Type B pancreatic cell (in vitro differentiated cells): ENCODE results near the gene PLA2G2E. TPM values are rescaled to one million over a fixed set of nuclear protein-coding genes. Genes with fewer than 3 reads are reported as not detected.

ENCODE experiments used
- DNase-seq: peaks from one replicate; pipeline ENCODE4 v3.0.0; 2021; ENCODE audit warnings: mixed read lengths; ENCODE audit not compliant: unreplicated experiment; ENCODE audit errors: extremely low spot score
- H3K27ac Mint-ChIP-seq: 2 replicates; pipeline ENCODE4 v1.8.0; 2021; ENCODE audit warnings: mild to moderate bottlenecking, mixed read lengths
- H3K27me3 Mint-ChIP-seq: 2 replicates; pipeline ENCODE4 v1.8.0; 2021; ENCODE audit warnings: mixed read lengths
- H3K36me3 Mint-ChIP-seq: 2 replicates; pipeline ENCODE4 v1.8.0; 2021; ENCODE audit warnings: mixed read lengths
- H3K4me1 Mint-ChIP-seq: one replicate; pipeline ENCODE4 v1.8.0; 2021; ENCODE audit warnings: mixed read lengths; ENCODE audit not compliant: unreplicated experiment
- H3K4me3 Mint-ChIP-seq: 2 replicates; pipeline ENCODE4 v1.8.0; 2021; ENCODE audit warnings: mild to moderate bottlenecking, mixed read lengths
- H3K9me3 Mint-ChIP-seq: 2 replicates; pipeline ENCODE4 v1.8.0; 2021; ENCODE audit warnings: mixed read lengths
- CTCF ChIP-seq: fragments of 200-600 bp; sonication (generic); conservative IDR thresholded peaks from 2 replicates; pipeline ENCODE4 v1.5.0; 2021; ENCODE audit warnings: antibody characterized with exemption, mild to moderate bottlenecking
- total RNA-seq: library from RNA; stranded (reverse); gene quantifications from 2 replicates; pipeline ENCODE4 v1.2.1, GENCODE V29; 2021; ENCODE audit warnings: low replicate concordance

Gene PLA2G2E
- total RNA-seq, 1 donor from 2014 or later = not detected

DNA sequence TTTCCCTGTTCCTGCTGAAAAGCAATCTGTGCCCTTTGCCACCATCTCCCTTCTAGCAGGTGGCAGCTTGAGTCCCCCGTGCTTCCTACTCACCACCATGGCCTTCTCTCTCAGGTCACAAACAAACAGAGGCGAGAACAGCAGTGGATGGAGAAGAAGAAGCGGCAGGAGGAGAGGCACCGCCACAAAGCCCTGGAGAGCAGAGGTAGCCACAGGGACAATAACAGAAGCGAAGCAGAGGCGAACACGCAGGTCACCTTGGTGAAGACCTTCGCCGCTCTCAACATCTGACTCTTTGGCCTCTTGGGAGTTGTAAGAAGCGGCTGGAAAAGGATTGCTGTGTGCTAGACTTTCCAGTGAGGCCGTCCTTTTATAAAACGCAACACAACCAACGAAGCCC is 16.0 kb downstream of the PLA2G2E start:
- H3K4me1 Mint-ChIP-seq = no peaks in the 10 kb centered on the region
- no peak overlapping the region for H3K27ac Mint-ChIP-seq
- DNase-seq = no peak
- no peaks in the 10 kb centered on the region for H3K9me3 Mint-ChIP-seq
- TF ChIP-seq CTCF = no peak
- H3K36me3 Mint-ChIP-seq = peaks cover 41% of the 10 kb centered on the region
- H3K27me3 Mint-ChIP-seq = no peaks in the 10 kb centered on the region
- H3K4me3 Mint-ChIP-seq = no peak overlapping the region

DNA sequence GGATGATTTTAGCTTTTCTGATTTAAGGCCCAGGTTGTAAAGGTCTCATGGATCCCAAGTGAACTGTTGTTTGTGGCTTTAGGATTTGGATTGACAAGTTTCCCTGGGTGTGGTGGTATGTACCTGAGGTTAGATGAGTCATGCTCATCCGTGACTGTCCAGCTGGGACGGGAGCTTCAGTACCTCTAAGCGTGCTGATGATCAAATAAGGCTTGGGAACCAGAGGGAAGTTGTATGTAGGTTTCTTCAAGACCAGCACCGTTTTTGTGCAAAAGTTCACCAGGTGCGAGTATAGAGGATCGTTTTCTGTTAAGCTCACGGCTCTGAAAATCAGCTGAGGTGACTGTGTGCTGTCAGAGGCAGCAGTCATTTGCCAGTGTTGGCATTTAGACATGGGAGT is 19.8 kb downstream of the PLA2G2E start:
- TF ChIP-seq CTCF = no peak
- Mint-ChIP-seq H3K4me3 (no peak overlapping the region), H3K27me3 (no peaks in the 10 kb centered on the region), H3K27ac (peak overlapping the region; percentile 39), H3K9me3 (no peaks in the 10 kb centered on the region), H3K4me1 (no peaks in the 10 kb centered on the region), H3K36me3 (peaks cover 50% of the 10 kb centered on the region)
- DNase-seq = no peak

DNA sequence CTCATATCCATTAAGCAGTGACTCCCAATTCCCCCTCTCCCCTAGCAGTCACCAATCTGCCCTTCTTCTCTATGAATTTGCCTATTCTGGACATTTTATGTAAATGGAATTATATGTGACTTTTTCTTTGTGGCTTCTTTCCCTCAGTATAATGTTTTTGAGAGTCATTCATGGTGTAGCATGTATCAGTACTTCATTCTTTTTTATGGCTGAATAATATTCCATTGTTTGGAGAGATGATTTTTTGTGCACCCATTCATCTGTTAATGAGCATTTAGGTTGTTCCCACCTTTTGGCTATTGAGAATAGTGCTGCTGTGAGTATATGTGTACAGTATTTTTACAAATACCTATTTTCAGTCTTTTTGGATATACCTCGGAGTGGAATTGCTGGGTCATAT is 21.8 kb downstream of the PLA2G2E start:
- no peak for DNase-seq
- Mint-ChIP-seq H3K4me3 (no peak overlapping the region), H3K4me1 (no peaks in the 10 kb centered on the region), H3K27me3 (no peaks in the 10 kb centered on the region), H3K36me3 (peaks cover 47% of the 10 kb centered on the region), H3K27ac (no peak overlapping the region), H3K9me3 (no peaks in the 10 kb centered on the region)
- TF ChIP-seq CTCF = no peak

DNA sequence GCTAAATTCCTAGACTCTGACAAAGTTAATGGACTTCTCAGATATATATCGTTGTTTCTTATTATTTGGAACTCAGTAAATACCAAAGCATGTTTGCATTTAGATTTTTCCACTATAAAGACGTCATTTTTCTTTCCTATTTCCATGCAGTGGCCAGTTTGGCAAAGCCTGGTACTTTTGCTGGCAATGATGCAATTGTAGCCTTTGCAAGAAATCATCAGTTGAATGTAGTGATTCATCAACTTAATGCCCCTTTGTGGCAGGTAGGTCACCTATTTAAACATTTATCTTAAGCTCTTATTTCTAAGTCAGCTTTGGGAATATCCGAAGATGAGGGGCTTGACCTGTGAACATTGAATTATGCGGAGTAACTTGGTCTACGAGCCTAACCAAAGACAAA is 29.2 kb downstream of the PLA2G2E start:
- DNase-seq = no peak
- no peak for TF ChIP-seq CTCF
- Mint-ChIP-seq H3K27me3 (no peaks in the 10 kb centered on the region), H3K27ac (no peak overlapping the region), H3K4me3 (no peak overlapping the region), H3K9me3 (no peaks in the 10 kb centered on the region), H3K4me1 (no peaks in the 10 kb centered on the region), H3K36me3 (peaks cover 27% of the 10 kb centered on the region)

DNA sequence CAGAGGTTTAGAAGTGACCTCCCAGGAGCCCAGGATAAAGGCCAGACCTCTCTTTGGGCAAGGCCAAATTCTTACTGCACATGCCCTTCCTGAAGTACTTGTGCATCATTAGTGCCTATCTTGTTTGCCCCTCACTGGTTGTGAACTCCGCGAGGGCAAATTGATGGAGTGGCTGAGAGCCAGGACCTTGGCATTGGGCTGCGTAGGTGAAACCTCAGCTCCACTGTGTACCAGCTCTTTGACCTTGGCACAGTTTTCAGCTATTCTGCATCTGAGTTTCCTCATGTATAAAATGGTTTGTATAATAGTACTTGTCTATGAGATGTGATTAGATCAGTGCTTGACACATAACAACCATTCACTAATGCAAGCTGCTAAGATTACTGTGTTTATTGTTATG is 29.7 kb downstream of the PLA2G2E start:
- H3K27ac Mint-ChIP-seq = no peak overlapping the region
- no peak for DNase-seq
- H3K27me3 Mint-ChIP-seq = no peaks in the 10 kb centered on the region
- H3K4me3 Mint-ChIP-seq = no peak overlapping the region
- H3K36me3 Mint-ChIP-seq = peaks cover 22% of the 10 kb centered on the region
- no peaks in the 10 kb centered on the region for H3K4me1 Mint-ChIP-seq
- H3K9me3 Mint-ChIP-seq = no peaks in the 10 kb centered on the region
- TF ChIP-seq CTCF = no peak

DNA sequence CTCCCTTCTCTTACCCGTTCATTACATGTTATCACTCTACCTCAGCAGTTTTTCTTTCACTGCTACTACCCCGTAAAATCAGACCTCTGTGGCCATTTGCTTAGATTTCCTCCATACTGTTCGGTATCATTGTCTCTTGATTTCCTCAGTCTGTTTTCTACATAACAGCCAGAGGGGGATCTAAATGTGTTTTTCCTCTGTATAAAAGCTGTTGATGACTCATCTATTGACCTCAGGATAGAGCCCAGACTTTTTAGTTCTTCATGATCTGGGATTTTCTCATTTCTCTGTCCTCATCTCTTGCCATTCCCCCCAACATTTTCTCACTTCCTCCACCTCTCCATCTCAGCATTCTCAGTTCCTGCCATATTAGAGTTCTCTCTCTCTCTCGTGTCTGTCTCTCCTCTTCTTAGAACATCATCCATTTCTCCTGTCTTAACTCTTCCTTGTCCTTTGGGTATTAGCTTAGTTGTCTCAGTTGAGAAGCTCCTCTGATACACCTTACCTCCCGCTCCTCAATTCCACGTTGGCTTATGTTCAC is 30.7 kb downstream of the PLA2G2E start:
- Mint-ChIP-seq H3K4me1 (peaks cover 5% of the 10 kb centered on the region), H3K9me3 (no peaks in the 10 kb centered on the region), H3K27ac (no peak overlapping the region), H3K36me3 (peaks cover 22% of the 10 kb centered on the region), H3K27me3 (no peaks in the 10 kb centered on the region), H3K4me3 (no peak overlapping the region)
- DNase-seq = no peak
- TF ChIP-seq CTCF = no peak
